K562 (cell line): Measurements from ENCODE around the gene NR5A2. TPM values are rescaled to one million over a fixed set of nuclear protein-coding genes. Genes with fewer than 3 reads are reported as not detected.

Experiments used
- ATAC-seq: fragments of 200-7000 bp; cut with Tn5 transposase; 3 replicates; pipeline ENCODE4 v1.9.1; 2020; ENCODE audit warnings: moderate library complexity
- BruUV-seq: library from RNA; stranded (reverse); fragments of 400-500 nt; replicated peaks from 2 replicates; lab custom pipeline; 2021; lab: Mats Ljungman, UMichigan
- CTCF ChIA-PET: fragments of 300-600 bp; formaldehyde crosslinking; extraction: SDS; loops from one replicate; lab custom pipeline; 2021; ENCODE audit warnings: low intra/inter-chr PET ratio; lab: Yijun Ruan, JAX
- POLR2A ChIA-PET: fragments of 300-600, 350-650 bp; sonication (Branson Sonifier 250); formaldehyde crosslinking; extraction: SDS; loops from one replicate; lab custom pipeline; 2021; ENCODE audit warnings: antibody characterized with exemption, inconsistent platforms; lab: Yijun Ruan, JAX
- DNase-seq, 4 experiments: peaks; one replicate each; pipeline versions ENCODE4 v3.0.0 to v3.0.0-alpha.2; 2011 to 2018; ENCODE audit warnings: low spot score in 3 of 4, mixed read lengths in 3 of 4; ENCODE audit errors: extremely low read depth in 1 of 4
- FAIRE-seq: peaks from 2 replicates; lab custom pipeline; 2011; peaks lifted over from hg19 to GRCh38; lab: Jason Lieb, UNC
- H2AFZ ChIP-seq: 2 replicates; pipeline ENCODE4 v1.6.0; 2011; ENCODE audit warnings: low read depth, low read length, control low read depth, inconsistent platforms
- H3K27ac ChIP-seq: fragments of 200-600 bp; 3 replicates; pipeline ENCODE4 v1.8.0; 2011; ENCODE audit warnings: low read depth, mild to moderate bottlenecking, control low read depth, inconsistent platforms, low read length, moderate library complexity, mixed read lengths; ENCODE audit errors: extremely low read depth
- H3K27me3 ChIP-seq, 2 experiments: fragments of 300-600 bp in 1 of 2; 2 replicates in 1 of 2; 3 replicates in 1 of 2; pipeline versions ENCODE4 v1.6.0 to v1.8.0; 2011; ENCODE audit warnings: inconsistent platforms in 2 of 2, low read length in 2 of 2, mild to moderate bottlenecking in 1 of 2, mixed read lengths in 1 of 2, moderate library complexity in 1 of 2; ENCODE audit not compliant: control insufficient read depth in 2 of 2, insufficient read depth in 2 of 2
- H3K36me3 ChIP-seq: fragments of 300-600 bp; 3 replicates; pipeline ENCODE4 v1.8.0; 2011; ENCODE audit warnings: mild to moderate bottlenecking, low read length, inconsistent platforms; ENCODE audit not compliant: control insufficient read depth, insufficient read depth
- H3K4me1 ChIP-seq, 2 experiments: fragments of 200-600 bp in 1 of 2; replicated peaks in 1 of 2; 2 replicates in 1 of 2; 3 replicates in 1 of 2; pipeline versions ENCODE4 v1.5.1 to v1.8.0; 2011; ENCODE audit warnings: inconsistent platforms in 2 of 2, low read length in 2 of 2, mild to moderate bottlenecking in 1 of 2, mixed read lengths in 1 of 2, moderate library complexity in 1 of 2; ENCODE audit not compliant: control insufficient read depth in 2 of 2, insufficient read depth in 2 of 2
- H3K4me2 ChIP-seq: 2 replicates; pipeline ENCODE4 v1.6.1; 2011; ENCODE audit warnings: low read length, control low read depth, inconsistent platforms, mixed read lengths; ENCODE audit not compliant: insufficient read depth
- H3K4me3 ChIP-seq: fragments of 200-600 bp; sonication (generic), shearing (Covaris generic); 2 replicates; pipeline ENCODE4 v1.5.1; 2016; ENCODE audit warnings: control low read depth, inconsistent platforms
- H3K79me2 ChIP-seq: fragments of 200-600 bp; 3 replicates; pipeline ENCODE4 v1.8.0; 2011; ENCODE audit warnings: low read length, inconsistent platforms; ENCODE audit not compliant: control insufficient read depth, insufficient read depth
- H3K9ac ChIP-seq, 2 experiments: 2 replicates each; pipeline versions ENCODE4 v1.6.0 to v1.6.1; 2011; ENCODE audit warnings: low read depth in 2 of 2, low read length in 2 of 2, control low read depth in 1 of 2, inconsistent platforms in 1 of 2, mild to moderate bottlenecking in 1 of 2, mixed read lengths in 1 of 2; ENCODE audit not compliant: insufficient read depth in 1 of 2
- H3K9me1 ChIP-seq: one replicate; pipeline ENCODE4 v1.6.0; 2011; ENCODE audit warnings: inconsistent platforms, mild to moderate bottlenecking, low read length, moderate library complexity; ENCODE audit not compliant: control insufficient read depth, insufficient read depth
- H3K9me3 ChIP-seq: replicated peaks from 2 replicates; pipeline ENCODE4 v1.5.1; 2011; ENCODE audit warnings: low read depth, low read length, inconsistent platforms; ENCODE audit not compliant: control insufficient read depth, insufficient read depth
- H4K20me1 ChIP-seq: replicated peaks from 2 replicates; pipeline ENCODE4 v1.6.1; 2011; ENCODE audit warnings: low read length, inconsistent platforms, mixed read lengths; ENCODE audit not compliant: control insufficient read depth, insufficient read depth
- E2F6 ChIP-seq, 2 experiments: IDR thresholded peaks; 2 replicates each; pipeline ENCODE4 v1.6.1; 2011; ENCODE audit warnings: borderline replicate concordance in 1 of 2, control low read depth in 1 of 2, low read depth in 1 of 2, low read length in 1 of 2, mild to moderate bottlenecking in 1 of 2, mixed read lengths in 1 of 2, moderate library complexity in 1 of 2; ENCODE audit not compliant: insufficient read depth in 1 of 2, insufficient read length in 1 of 2, poor library complexity in 1 of 2, severe bottlenecking in 1 of 2; ENCODE audit errors: extremely low read depth in 1 of 2
- MECOM ChIP-seq: fragments of 250-450 bp; sonication (Bioruptor Pico); IDR thresholded peaks from 2 replicates; pipeline ENCODE4 v1.8.0; 2022; ENCODE audit warnings: inconsistent platforms
- RUNX1 ChIP-seq: sonication (generic); IDR thresholded peaks from 2 replicates; pipeline ENCODE4 v1.6.1; 2016; ENCODE audit warnings: antibody characterized with exemption, low read depth
- TOE1 ChIP-seq, 2 experiments: fragments of 450-650 bp in 1 of 2; sonication (generic) in 1 of 2; formaldehyde crosslinking in 1 of 2; IDR thresholded peaks; 2 replicates each; pipeline versions ENCODE4 v1.7.1 to v1.8.0; 2016 to 2022; ENCODE audit warnings: borderline replicate concordance in 2 of 2, mild to moderate bottlenecking in 2 of 2, antibody characterized with exemption in 1 of 2, inconsistent platforms in 1 of 2, low read depth in 1 of 2, missing genetic modification reagents in 1 of 2, moderate library complexity in 1 of 2
- ZNF561 ChIP-seq: fragments of 450-650 bp; formaldehyde crosslinking; conservative IDR thresholded peaks from 2 replicates; pipeline ENCODE4 v1.4.0; 2020; ENCODE audit warnings: mild to moderate bottlenecking, moderate library complexity
- WGBS: fragments of 100-300 bp; shearing (Covaris generic); methylation state at CpG from one replicate; pipeline ENCODE4 v1.1.6; 2016; ENCODE audit warnings: low coverage, mixed read lengths; ENCODE audit not compliant: insufficient coverage; ENCODE audit errors: missing lambda C conversion rate; 5-methylcytosine and 5-hydroxymethylcytosine counted together
- in situ Hi-C: fragments of 300-500 bp; cut with MboI; formaldehyde crosslinking; loops from 4 replicates; pipeline ENCODE4 v1.15.0; 2018; ENCODE audit warnings: inconsistent platforms, mixed read lengths
- intact Hi-C: fragments of 100-400 bp; cut with micrococcal nuclease; formaldehyde crosslinking; loops from 2 replicates; pipeline ENCODE4 v1.14.2; 2022
- polyA plus RNA-seq, 8 experiments: library from polyadenylated mRNA; depleted of rRNA in 4 of 8; stranded (reverse) in 5 of 8; unstranded in 3 of 8; fragments of >200 nt; fragmentation: Nextera tagmentation in 2 of 8; fragmentation: Illumina TruSeq in 1 of 8; extraction: Ambion mirVana in 2 of 8; extraction: Trizol in 1 of 8; gene quantifications; 2 replicates each; pipeline versions ENCODE4 v1.2.1 to v1.2.3, GENCODE V29; 2011 to 2014; ENCODE audit warnings: inconsistent platforms in 1 of 8, missing spikeins in 1 of 8
- total RNA-seq, 7 experiments: library from RNA; depleted of rRNA in 6 of 7; stranded (reverse); fragments of >200 nt in 6 of 7; fragmentation: Illumina TruSeq in 2 of 7; extraction: Trizol in 2 of 7; gene quantifications; 2 replicates each; pipeline versions ENCODE4 v1.2.1 to v1.2.3, GENCODE V29; 2011 to 2021; ENCODE audit warnings: low replicate concordance in 1 of 7

Gene NR5A2
- total and polyA plus RNA-seq, 9 of the 15 experiments (the other 6 are each of a cell fraction or from before 2014, with no cell fraction given), result 0.13 to 0.40 (median 0.29) TPM

- POLR2A ChIA-PET, result interaction anchor here (0.6 kb wide), 1 partner anchor 30 kb away, joined by 3 read pairs; no protein-coding TSS in a partner anchor
- DNase-seq, result no peak
- 86% methylated on average over 38 of the region's 40 CpGs for WGBS
- BruUV-seq, result no TSS peak
- CTCF ChIA-PET, result no interaction called here
- Histone ChIP-seq H3K9me1 (no peaks in the 10 kb centered on the region), H3K4me1 (peaks cover 7 to 21% of the 10 kb centered on the region in 2 experiments; a peak in 4 of 5 replicates), H3K79me2 (no peaks in the 10 kb centered on the region), H3K27me3 (no peaks in the 10 kb centered on the region), H3K9me3 (no peaks in the 10 kb centered on the region), H3K9ac (no peak overlapping the region), H3K36me3 (no peaks in the 10 kb centered on the region), H4K20me1 (no peaks in the 10 kb centered on the region), H2AFZ (no peak overlapping the region), H3K27ac (no peak overlapping the region), H3K4me3 (no peak overlapping the region), H3K4me2 (no peak overlapping the region)
- intact Hi-C loops, result no loop called here
- in situ Hi-C loops, result no loop called here
- no peak for TF ChIP-seq E2F6 (IDR thresholded peaks at IDR 0.05; ENCODE audit: borderline replicate concordance in 1 of 2, extremely low read depth in 1 of 2, insufficient read depth in 1 of 2, insufficient read length in 1 of 2, low read depth in 1 of 2, low read length in 1 of 2, poor library complexity in 1 of 2, severe bottlenecking in 1 of 2)
- no peak for TF ChIP-seq ZNF561 (CRISPR knock-in tag)
- TF ChIP-seq TOE1 (IDR thresholded peaks at IDR 0.05; ENCODE audit: borderline replicate concordance), result no peak
- no peak for TF ChIP-seq TOE1 (CRISPR knock-in tag; IDR thresholded peaks at IDR 0.05; ENCODE audit: borderline replicate concordance, low read depth)
- TF ChIP-seq MECOM (CRISPR knock-in tag), result no peak
- no peak for TF ChIP-seq RUNX1
- no peak for FAIRE-seq
- no peak for ATAC-seq
Observed at GRCh38 chr1:200147742-200148141, 120.2 kb downstream of the NR5A2 start.
